ENCODE results near the gene RUSC2.
"Not testable (repeated sequence)": the region's sequence is repeated elsewhere in the genome, so short reads cannot be mapped to it uniquely, and the experiment has no call there.

The RUSC2 gene

DNA sequence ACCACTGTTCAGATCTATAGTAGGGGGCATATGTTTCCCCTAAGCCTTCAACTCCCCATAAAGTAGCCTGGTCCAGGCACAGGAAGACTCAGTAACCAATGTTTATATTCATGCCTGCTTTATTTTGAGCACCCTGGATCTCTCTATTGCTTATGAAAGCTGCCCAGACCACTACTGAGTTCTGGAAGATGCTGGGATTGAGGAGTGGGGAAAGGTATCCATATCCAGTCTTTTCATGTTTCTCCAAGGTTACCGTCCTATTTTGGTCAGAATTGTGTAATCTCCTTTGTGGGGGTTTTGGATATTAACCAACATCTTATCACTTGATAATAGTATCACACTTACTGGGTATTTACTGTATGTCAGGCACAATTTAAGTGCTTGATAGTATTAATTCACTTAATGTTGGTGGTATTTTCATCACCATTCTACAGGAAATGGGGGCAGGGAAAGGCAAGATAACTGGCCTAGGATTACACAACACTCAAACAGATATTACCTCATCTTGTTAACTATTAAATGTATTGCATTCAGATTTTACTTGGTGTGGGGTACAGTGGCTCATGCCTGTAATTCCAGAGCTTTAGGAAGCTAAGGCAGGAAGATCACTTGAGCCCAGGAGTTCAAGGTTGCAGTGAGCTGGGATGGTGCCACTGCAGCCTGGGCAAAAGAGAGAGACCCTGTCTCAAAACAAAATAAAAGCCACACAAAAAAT lies 36.3 kb downstream of the RUSC2 start:
- peak; percentile 80 for DNase-seq

DNA sequence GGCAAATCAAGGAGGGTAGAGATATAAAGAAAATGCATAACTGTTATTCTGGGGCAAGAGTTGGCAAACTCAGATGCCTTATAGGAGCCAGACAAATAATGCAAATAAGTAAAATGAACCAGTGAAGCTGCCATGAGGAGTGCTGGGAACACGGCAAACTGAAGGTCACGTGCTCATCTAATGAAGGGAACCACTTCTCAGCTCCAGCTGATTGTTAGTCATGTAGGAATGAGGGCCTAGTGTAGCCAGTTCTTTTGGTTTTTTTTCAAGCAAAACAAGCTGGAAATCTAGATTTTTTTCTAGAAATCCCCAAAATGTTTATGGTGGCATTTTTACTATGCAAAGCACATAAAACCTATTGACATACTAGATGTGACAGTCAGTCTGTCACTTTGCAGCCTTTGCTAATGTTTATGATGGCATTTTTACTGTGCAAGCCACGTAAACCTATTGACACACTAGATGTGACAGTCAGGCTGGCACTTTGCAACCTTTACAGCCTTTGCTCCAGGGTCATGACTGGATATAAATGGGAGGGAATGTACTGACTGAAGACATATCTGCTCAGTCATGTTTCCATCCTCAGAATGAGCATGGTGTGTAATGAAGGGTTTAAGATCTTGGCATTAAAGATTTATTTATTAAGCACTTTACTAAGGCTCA lies 39.4 kb downstream of the RUSC2 start:
- no peak for DNase-seq

- DNase-seq, result no peak
Measured at GRCh38 chr9:35533398-35533797, 43.5 kb downstream of the RUSC2 start.

GRCh38 chr9:35534921-35535320 lies 45.0 kb downstream of the RUSC2 start:
- DNase-seq, result not testable (repeated sequence)

- no peak for DNase-seq
Measured at GRCh38 chr9:35537913-35538312, 48.0 kb downstream of the RUSC2 start.

GRCh38 chr9:35538361-35539234 lies 48.7 kb downstream of the RUSC2 start:
- DNase-seq, result peak; percentile 85

All from EL (cell line).